SK-N-MC (cell line): Measurements from ENCODE around the gene RHOJ.

Experiments used
- EZH2 ChIP-seq: fragments of 200-600 bp; sonication (generic); IDR thresholded peaks from one replicate; pipeline ENCODE4 v1.6.1; 2017; ENCODE audit warnings: antibody characterized with exemption
- POLR2AphosphoS5 ChIP-seq: IDR thresholded peaks from 2 replicates; pipeline ENCODE4 v1.6.1; 2012; ENCODE audit warnings: mild to moderate bottlenecking, low read depth, low read length, borderline replicate concordance

DNA sequence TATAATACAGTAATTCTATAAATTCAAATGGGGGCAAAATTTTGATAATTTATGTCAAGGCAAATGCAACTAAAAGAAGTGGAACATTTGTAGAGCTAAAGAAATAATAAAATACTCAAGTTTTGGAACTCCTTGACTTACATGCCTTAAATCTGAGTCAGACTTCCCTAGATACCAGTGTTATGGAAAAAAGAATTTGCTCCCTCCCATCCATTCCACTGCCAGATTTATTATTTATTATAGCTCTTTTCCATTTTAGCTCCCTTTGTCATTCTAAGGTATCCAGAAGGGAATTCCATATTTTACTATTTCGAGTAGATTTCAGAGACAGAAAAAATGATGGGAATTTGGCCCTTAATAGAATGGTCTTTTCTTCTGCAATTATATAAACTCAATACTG lies 44.0 kb downstream of the RHOJ start:
- no peak for TF ChIP-seq EZH2
- TF ChIP-seq POLR2AphosphoS5 = no peak
